ENCODE data around the gene MEX3B.
A peak's percentile ranks its signal among the peaks of the same experiment; 100 is the strongest.

MEX3B gene

DNA sequence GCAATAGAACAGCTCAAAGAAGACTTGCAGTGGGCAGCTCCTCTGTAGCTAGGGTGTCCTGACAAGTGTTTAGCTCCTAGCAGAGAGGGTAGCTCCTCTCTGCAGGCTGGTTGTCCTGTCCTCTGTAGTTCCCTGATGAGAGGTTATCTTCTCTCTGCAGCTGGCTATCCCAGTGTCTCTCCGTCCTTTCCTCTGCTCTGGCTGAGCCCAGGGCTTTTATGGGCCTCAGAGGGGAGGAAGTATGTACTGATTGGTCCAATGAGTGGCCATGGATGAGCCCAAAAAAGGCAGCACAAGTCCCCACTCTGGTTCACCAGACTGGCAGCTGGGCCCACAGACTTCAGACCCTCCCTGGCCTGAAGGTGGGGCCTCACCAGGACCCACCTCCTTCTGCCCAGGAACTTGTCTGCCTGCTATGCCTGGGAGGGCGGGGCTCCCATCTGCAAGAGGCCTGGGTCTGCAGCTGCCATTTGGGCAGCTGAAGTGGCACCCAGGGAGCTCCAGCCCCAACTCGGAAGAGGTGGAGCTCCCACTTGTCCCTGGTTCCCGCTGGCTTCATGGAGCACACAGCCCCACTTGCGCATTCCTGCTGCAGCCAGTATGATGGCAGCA is 27.2 kb upstream of the MEX3B start:
- no peak overlapping the region for H3K27ac ChIP-seq
- H3K9me3 ChIP-seq (replicated peaks in 1 of 11), result peaks cover 18 to 25% (median 20%) of the 10 kb centered on the region in 11 experiments
- H3K9ac ChIP-seq, result no peak overlapping the region
- H3K4me3 ChIP-seq, result no peak overlapping the region
- H3K36me3 ChIP-seq, result 0 out of 22 replicates have a peak, but pooled peaks cover 0 to 4% (median 0%) of the 10 kb centered on the region in 11 experiments
- no peak for TF ChIP-seq Cebpa-rat (IDR thresholded peaks at IDR 0.05)
- no peaks in the 10 kb centered on the region for H3K4me1 ChIP-seq
- no peaks in the 10 kb centered on the region for H4K20me1 ChIP-seq
- H3K4me2 ChIP-seq, result no peak overlapping the region
- H3K27me3 ChIP-seq, result no peaks in the 10 kb centered on the region

DNA sequence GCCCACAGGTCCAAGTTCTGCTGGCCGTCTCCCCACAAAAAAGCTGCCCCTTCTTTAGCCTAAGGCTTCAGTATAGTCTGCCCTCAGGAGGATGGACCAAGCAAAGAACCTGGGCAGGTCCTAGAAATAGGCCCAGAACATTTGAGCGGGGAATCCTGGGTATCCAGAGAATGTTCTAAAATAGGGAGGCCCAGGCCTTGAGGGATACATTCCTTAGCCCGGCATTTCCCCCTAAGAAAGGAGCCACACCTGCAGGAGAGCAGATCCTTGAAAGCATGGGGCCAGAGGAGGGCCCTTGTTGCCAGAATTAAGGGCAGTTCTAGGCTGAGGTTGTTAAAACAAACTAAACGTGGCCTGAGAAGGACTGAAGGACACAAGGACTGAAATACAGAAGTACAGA is 20.6 kb upstream of the MEX3B start:
- Histone ChIP-seq H3K27me3 (no peaks in the 10 kb centered on the region), H3K4me3 (no peak overlapping the region), H4K20me1 (no peaks in the 10 kb centered on the region), H3K9ac (no peak overlapping the region), H3K36me3 (no peaks in the 10 kb centered on the region), H3K4me1 (peaks cover 0 to 19% (median 15%) of the 10 kb centered on the region in 10 experiments; a peak in 15 of 20 replicates), H3K9me3 (replicated peaks in 1 of 11) (no peaks in the 10 kb centered on the region), H3K27ac (no peak overlapping the region), H3K4me2 (no peak overlapping the region)
- TF ChIP-seq Cebpa-rat (IDR thresholded peaks at IDR 0.05), result no peak

GRCh38 chr15:82064824-82065223 is 19.0 kb upstream of the MEX3B start:
- H3K36me3 ChIP-seq, result no peaks in the 10 kb centered on the region
- no peaks in the 10 kb centered on the region for H3K27me3 ChIP-seq
- H3K9ac ChIP-seq, result no peak overlapping the region
- no peak overlapping the region for H3K4me3 ChIP-seq
- no peak overlapping the region for H3K27ac ChIP-seq
- no peaks in the 10 kb centered on the region for H4K20me1 ChIP-seq
- H3K9me3 ChIP-seq (replicated peaks in 1 of 11), result no peaks in the 10 kb centered on the region
- H3K4me2 ChIP-seq, result 0 out of 22 replicates have a peak overlapping the region, but pooled peaks of 1 of the 11 experiments have one; percentile 5
- TF ChIP-seq Cebpa-rat (IDR thresholded peaks at IDR 0.05), result no peak
- peaks cover 0 to 20% (median 15%) of the 10 kb centered on the region in 10 experiments; a peak in 15 of 20 replicates for H3K4me1 ChIP-seq

DNA sequence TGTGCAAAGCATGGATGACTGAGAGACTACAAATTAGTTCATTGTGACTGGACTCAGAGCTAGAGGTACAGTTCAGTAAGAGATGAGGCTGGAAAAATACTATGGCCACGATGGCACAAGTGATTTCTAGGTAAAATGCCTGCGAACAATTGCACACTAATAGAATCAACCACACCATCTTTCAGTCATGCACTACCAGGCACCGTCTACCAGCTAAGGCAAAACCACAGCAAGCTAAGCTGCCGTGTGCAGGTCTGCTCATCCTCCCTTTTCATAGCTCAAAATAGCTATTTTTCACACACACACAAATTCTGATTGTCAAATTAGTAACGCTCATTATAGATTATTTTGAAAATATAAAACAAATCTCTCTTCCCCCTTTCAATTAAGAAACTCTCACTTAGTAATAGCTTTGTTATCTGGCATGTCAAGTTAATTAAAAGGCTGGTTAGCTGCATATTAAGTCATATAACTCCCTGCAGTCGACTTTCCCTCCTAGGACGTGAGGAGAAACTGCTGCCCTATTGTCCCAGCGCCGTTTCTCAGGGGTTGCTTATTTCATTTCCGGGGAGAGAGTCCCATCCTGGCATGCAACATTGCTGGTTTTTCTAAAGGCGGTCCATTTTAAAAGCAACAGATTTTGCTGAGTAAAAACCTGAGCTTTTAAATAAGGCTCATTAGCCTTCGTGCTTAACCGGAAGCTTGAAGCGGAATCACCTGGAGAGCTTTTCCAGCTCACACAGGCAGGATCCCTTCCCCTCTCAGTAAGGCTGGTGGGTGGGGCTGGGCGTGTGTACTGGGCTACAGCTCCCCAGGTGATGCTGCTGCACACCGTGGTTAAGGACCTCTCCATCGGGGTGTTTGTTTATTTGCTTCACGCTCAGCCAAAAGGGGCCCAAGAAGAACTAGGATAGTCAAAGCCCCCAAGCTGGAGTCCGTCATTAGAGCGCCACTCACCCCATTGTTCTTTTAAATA is 16.9 kb upstream of the MEX3B start:
- H3K4me2 ChIP-seq, result peak overlapping the region; percentile 32 to 62 (median 52); a peak in 19 of 22 replicates
- H3K9me3 ChIP-seq (replicated peaks in 1 of 11), result no peaks in the 10 kb centered on the region
- no peaks in the 10 kb centered on the region for H3K36me3 ChIP-seq
- no peak overlapping the region for H3K9ac ChIP-seq
- no peak overlapping the region for H3K4me3 ChIP-seq
- TF ChIP-seq Cebpa-rat (IDR thresholded peaks at IDR 0.05), result no peak
- H4K20me1 ChIP-seq, result no peaks in the 10 kb centered on the region
- H3K27me3 ChIP-seq, result no peaks in the 10 kb centered on the region
- no peak overlapping the region for H3K27ac ChIP-seq
- peaks cover 0 to 29% (median 24%) of the 10 kb centered on the region in 10 experiments; a peak in 16 of 20 replicates for H3K4me1 ChIP-seq

- no peak overlapping the region for H3K4me2 ChIP-seq
- peaks cover 0 to 30% (median 24%) of the 10 kb centered on the region in 10 experiments; a peak in 16 of 20 replicates for H3K4me1 ChIP-seq
- no peaks in the 10 kb centered on the region for H3K9me3 ChIP-seq (replicated peaks in 1 of 11)
- no peaks in the 10 kb centered on the region for H4K20me1 ChIP-seq
- no peak overlapping the region for H3K9ac ChIP-seq
- no peak overlapping the region for H3K4me3 ChIP-seq
- no peak overlapping the region for H3K27ac ChIP-seq
- no peaks in the 10 kb centered on the region for H3K36me3 ChIP-seq
- TF ChIP-seq Cebpa-rat (IDR thresholded peaks at IDR 0.05), result no peak
- no peaks in the 10 kb centered on the region for H3K27me3 ChIP-seq
These were observed 15.0 kb upstream of the MEX3B start for GRCh38 chr15:82060817-82061216.

DNA sequence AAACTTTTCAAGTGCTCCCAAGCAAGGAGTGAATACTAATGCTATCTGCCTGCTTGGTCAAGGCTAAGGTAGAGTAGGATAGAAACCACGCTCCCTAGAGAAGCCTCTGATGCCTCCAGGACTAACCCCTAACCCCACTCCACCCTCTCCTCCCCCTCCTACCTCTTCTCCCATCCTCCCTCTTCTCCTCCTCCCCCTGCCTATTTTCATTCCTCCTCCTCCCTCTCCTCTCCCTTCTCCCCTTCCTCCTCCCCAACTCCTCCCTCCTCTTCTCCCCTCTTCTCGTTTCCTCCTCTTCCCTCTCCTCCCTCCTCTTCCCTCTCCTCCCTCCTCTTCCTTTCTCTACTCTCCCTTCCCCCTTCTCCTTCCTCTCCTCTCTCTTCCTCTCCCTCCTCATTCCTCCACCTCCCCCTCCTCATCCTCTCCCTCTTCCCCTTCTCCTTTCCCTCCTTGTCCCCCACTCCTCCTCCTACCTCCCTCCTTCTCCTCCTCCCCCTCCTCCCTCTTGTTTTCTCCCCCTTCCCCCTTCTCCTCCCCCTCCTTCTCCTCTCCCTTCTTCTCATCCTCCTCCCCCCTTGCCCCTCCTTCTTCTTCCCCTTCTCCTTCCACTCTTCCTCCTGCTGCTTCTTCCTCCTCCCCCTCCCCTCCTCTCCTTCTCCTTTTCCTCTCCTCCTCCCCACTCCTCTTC is 12.8 kb upstream of the MEX3B start:
- Histone ChIP-seq H4K20me1 (no peaks in the 10 kb centered on the region), H3K27me3 (no peaks in the 10 kb centered on the region), H3K4me3 (no peak overlapping the region), H3K4me1 (peaks cover 0 to 30% (median 23%) of the 10 kb centered on the region in 10 experiments; a peak in 16 of 20 replicates), H3K27ac (no peak overlapping the region), H3K4me2 (peak overlapping the region in 8 of 11 experiments; percentile 11 to 46 (median 24); a peak in 9 of 22 replicates), H3K9me3 (replicated peaks in 1 of 11) (no peaks in the 10 kb centered on the region), H3K36me3 (no peaks in the 10 kb centered on the region), H3K9ac (no peak overlapping the region)
- no peak for TF ChIP-seq Cebpa-rat (IDR thresholded peaks at IDR 0.05)

- H4K20me1 ChIP-seq, result no peaks in the 10 kb centered on the region
- no peak overlapping the region for H3K27ac ChIP-seq
- H3K4me2 ChIP-seq, result peak overlapping the region in 8 of 11 experiments; percentile 11 to 46 (median 21); a peak in 10 of 22 replicates
- H3K9me3 ChIP-seq (replicated peaks in 1 of 11), result no peaks in the 10 kb centered on the region
- TF ChIP-seq Cebpa-rat (IDR thresholded peaks at IDR 0.05), result no peak
- no peaks in the 10 kb centered on the region for H3K36me3 ChIP-seq
- H3K4me1 ChIP-seq, result peaks cover 0 to 26% (median 20%) of the 10 kb centered on the region in 10 experiments; a peak in 16 of 20 replicates
- H3K4me3 ChIP-seq, result no peak overlapping the region
- no peak overlapping the region for H3K9ac ChIP-seq
- no peaks in the 10 kb centered on the region for H3K27me3 ChIP-seq
These were observed 12.2 kb upstream of the MEX3B start for GRCh38 chr15:82058026-82058425.

DNA sequence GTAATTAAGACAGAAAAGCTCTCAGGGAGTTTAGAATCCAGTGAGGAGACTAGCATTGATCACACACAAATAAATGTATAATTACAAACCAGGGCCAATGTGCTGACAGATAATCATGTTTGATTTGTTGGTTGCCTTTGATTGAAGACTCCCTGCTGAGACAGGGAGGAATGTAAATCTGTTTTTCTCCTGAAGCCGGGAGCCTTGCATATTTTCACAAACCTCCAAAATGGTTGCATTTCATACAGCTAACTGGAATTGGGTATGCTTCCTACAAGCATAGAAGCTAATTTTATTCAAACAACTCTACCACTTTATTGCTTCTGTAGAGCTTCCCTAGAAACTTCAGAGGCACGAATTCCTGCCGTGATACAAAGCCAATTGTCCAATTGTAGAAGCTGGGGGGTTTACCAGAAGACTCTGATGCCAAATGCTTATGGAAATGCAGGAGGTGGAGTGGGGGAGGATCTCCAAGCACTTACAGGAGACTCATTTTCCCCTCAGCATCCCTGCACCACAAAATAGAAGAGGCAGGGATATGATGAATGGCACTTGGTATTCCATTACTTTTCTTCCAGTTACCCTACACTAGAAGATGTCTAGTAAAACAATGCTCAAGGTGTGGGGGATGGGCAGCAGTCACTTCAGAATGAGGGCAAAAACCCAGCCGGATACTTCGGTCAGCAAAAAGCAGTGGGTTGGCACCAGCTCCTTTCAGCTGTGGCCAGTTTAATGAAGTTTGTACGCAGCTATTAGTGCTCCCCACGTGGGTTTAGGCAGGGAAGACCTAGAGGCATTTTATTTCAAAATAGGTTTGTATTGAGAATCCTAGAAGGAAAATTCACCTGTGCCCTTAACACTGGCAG is 11.4 kb upstream of the MEX3B start:
- Histone ChIP-seq H3K9ac (no peak overlapping the region), H3K27ac (no peak overlapping the region), H3K4me1 (peaks cover 0 to 17% (median 12%) of the 10 kb centered on the region in 10 experiments; a peak in 16 of 20 replicates), H3K27me3 (no peaks in the 10 kb centered on the region), H3K9me3 (replicated peaks in 1 of 11) (no peaks in the 10 kb centered on the region), H3K36me3 (no peaks in the 10 kb centered on the region), H3K4me2 (peak overlapping the region in 1 of 11 experiments; percentile 46; a peak in 1 of 22 replicates), H4K20me1 (no peaks in the 10 kb centered on the region), H3K4me3 (no peak overlapping the region)
- no peak for TF ChIP-seq Cebpa-rat (IDR thresholded peaks at IDR 0.05)
